GM19455 (cell line): Measurements from ENCODE around the gene ATG9A.

Experiments used
- ATAC-seq: cut with Tn5 transposase; IDR thresholded peaks from one replicate; pipeline ENCODE4 v1.9.1; 2021; ENCODE audit not compliant: unreplicated experiment

Gene ATG9A

DNA sequence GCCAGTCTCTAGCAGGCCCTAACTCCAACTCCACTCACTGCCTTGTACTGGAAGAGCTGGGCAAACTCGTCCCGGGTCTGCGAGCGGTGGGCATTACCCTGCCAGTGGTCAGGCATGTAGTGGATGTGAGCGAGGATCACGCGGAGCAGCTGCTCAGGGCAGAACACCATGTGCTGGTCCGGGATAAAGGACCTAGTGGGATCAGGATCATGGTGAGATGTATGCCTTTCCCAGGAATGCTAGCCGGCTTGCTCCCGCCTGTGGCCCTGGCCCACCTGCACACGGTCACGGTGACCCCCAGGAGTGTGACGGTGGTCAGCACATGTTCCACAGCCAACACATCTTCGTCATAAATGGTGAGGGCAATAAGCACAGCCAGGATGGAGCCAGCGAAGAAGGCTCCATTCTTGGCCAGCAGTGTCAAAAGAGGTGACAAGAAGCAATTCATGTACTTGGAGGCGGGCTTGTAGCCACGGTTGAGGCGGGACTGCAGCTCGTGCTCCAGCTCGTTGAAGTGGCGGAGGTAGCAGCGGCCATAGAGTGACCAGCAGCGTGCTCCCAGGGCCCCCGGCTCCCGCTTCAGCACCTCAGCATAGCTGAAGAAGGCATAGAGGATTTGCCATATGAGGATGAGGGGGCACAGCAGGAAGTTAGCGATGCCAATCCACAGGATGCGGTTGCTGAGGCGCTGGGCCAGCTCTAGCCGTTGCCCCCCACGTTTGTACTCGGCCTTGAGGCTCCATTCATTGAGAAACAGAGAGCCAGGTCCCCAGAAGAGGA lies 5.4 kb downstream of the ATG9A start:
- ATAC-seq = no peak

GRCh38 chr2:219221957-219222518 lies 7.4 kb downstream of the ATG9A start:
- ATAC-seq = no peak

GRCh38 chr2:219220652-219221402 lies 8.6 kb downstream of the ATG9A start:
- no peak for ATAC-seq

- no peak for ATAC-seq
Measured at GRCh38 chr2:219219784-219220532, 9.5 kb downstream of the ATG9A start.

DNA sequence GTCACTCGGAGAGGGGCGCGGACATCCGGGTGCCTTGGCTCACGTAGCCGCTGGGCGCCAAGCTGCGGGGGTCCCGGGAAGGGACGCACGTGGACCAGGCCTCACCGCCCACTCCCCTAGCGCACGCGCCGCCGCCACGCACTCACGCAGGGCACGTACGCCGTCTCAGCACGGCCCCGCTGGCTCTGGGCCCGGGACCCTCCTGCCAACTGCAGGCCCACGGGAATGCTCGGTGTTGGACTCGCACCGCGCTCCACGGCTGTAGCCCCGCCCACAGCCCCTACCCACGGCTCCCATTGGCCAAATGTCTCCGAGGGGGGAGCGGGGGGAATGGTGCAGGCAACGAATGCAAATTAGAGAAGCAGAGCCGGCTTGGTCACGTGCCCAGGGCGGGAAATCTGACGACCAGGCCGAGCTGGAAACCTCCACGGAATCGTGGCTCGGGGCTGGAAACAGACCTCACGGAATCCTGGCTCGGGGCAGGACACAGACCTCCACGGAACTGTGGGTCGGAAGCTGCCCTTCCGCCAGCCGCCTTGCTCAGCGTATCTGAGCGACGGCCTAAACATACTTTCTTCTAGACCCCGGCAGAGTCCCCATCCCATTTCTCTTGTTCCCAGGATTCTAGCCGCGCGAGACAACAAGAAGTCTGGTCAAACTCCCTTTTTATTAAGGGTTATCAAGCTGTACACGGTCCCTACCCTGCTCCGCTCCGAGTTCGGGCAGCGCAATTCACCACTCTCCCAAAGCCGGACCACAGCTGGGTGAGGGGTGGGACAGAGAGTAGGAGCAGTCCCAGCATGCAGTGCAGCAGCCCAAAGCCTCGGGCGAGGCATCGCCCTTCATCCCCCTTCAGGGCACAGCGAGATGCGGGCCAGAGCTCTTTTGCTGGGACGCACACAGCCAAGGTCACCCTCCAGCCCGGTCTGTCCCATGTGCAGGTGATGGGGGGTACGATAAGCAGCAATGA lies 10.4 kb downstream of the ATG9A start, which contains the start of gene ABCB6:
Gene ABCB6, minus strand, starts transcription at position 227 of the 970 bp plus-strand sequence. CDS start 285 bp downstream, outside the sequence.
- peak; percentile 72 for ATAC-seq

DNA sequence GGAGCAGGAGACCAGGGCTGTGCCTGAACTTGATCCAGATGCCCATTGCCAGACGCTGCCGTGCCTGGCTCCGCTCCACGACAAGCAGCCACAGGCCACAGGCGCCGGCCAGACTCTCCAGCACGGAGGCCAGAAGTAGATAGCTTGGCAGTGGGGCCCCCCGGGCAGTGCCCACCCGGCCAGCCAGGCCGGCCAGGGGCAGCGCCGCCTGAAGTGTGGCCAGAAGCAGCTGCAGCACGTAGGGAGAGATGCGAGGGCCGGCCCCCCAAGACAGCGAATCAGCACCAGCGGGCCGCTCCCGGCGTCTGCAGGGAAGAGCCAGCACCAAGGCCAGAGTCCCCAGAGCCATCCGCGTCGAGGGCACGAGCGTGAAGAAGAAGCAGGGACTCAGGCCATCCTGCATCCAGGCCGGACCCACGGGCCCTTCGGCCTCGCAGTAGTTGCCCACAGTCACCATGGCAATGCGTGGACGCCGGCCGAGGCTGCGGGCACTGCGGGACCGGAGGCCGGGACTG lies 11.2 kb downstream of the ATG9A start:
- peak; percentile 39 for ATAC-seq

GRCh38 chr2:219216535-219216915 lies 12.9 kb downstream of the ATG9A start:
- no peak for ATAC-seq

GRCh38 chr2:219215871-219216534 lies 13.4 kb downstream of the ATG9A start:
- ATAC-seq = no peak

- no peak for ATAC-seq
Measured at GRCh38 chr2:219214786-219215185, 14.7 kb downstream of the ATG9A start.

DNA sequence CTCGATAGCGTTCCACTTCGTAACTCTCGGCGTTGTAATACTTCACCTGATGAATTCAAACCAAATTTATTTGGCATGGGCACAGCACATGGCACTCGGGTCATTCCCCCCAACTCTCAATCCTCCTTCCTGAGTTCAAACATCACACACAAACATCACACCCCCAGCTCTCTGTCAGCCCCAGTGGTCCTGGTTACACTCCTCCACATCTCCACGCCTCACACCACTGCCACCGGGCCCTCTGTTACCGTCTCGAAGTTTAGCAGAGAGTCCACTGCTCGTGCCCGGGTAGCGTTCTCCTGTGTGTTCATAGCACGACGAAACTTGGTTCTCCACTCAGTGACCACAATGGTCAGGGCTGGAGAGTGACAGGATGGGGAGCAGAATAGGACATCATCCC lies 15.3 kb downstream of the ATG9A start:
- no peak for ATAC-seq

DNA sequence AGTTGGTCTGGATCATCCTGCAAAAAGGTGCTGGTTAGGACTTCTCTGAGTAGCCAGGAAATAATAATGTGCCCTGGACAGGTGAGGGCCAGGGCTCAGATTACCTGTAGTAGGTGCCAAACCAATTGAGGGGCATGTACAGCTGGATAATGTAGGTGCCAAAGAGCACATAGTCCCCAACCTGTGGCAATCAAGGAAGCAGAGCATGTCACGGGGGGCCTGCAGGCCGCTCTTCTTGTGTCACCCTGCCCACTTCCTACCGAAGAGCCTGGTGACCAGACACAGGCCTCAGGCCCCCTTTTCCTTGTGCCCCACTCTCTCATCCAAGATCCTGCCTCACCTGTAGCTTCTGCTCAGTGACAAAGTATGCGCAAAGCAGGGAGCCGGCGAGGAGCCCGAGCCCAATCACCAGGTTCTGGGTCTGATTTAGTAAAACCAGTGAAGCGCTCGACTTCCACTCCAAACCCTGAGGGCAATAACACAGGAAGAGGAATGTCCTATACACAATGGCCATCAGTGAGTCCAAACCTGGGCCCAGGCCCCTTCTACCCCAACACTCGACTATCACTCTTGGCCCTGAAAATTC lies 15.9 kb downstream of the ATG9A start:
- ATAC-seq = no peak

DNA sequence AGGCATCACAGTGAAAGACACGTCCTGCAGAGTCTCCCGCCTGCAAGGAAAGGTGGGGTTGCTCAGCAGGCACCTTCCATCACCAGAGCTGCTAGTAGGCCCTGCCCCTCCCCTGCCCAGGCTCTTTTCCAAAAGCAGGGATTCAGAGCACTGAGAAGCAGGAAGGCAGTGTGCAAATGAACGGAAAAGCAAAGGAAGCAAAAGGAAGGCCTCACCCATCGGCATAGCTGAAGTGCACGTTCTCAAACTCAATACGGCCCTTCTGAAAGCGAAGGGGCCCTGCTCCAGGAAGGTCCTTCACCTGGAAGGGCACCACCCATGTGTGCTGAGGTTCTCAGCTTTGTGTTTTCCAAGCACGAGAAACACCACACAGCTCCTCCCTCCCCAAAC lies 16.4 kb downstream of the ATG9A start:
- no peak for ATAC-seq

DNA sequence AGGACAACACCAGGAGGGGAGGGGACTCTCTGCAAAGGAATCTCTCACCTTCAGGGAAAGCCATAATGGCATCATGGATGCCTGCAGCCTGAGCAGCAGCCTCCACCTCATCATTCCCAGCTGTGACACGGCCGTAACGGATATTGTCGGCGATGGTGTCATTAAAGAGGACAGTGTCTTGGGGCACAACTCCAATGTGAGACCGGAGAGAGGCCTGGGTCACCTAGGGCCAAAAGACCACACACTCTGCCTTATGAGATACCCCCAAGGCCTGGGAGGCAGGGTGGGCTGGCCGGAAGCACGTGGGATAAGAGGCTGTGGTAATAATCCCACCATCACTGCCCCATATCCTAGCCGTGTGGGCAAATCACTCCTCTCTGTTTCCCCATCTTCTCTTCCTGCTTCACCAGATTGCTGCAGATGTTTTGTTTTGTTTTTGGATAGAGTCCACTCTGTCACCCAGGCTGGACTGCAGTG lies 18.5 kb downstream of the ATG9A start:
- no peak for ATAC-seq

DNA sequence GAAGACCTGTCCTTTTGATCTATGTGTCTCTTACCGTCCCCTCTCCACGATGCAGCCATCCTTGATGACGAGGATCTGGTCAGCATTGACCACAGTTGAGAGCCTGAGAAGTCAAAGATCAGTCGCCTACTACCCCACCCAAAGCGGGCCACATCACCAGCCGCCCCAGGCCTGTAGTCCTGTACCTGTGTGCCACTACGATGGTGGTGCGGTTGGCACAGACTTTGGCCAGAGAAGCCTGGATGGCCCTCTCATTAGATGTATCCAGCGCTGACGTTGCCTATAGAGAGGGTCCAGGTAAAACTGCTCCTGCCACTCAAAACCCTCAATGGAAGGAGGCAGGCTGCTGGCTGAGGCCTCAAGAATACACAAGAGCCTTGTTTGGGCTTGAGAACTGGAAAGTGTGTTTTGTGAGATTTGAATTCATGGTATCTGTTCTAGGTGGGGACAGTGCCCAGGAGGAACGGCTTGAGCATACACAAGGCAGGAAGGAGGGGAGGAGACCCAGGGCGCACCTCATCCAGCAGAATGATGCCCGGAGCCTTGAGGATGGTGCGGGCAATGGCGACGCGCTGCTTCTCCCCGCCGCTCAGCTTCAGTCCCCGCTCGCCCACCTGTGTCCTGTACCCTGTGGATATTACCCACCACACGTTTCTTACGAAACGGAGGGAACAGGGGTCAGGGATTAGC lies 19.1 kb downstream of the ATG9A start:
- ATAC-seq = no peak

GRCh38 chr2:219209236-219210195 lies 19.9 kb downstream of the ATG9A start:
- no peak for ATAC-seq

DNA sequence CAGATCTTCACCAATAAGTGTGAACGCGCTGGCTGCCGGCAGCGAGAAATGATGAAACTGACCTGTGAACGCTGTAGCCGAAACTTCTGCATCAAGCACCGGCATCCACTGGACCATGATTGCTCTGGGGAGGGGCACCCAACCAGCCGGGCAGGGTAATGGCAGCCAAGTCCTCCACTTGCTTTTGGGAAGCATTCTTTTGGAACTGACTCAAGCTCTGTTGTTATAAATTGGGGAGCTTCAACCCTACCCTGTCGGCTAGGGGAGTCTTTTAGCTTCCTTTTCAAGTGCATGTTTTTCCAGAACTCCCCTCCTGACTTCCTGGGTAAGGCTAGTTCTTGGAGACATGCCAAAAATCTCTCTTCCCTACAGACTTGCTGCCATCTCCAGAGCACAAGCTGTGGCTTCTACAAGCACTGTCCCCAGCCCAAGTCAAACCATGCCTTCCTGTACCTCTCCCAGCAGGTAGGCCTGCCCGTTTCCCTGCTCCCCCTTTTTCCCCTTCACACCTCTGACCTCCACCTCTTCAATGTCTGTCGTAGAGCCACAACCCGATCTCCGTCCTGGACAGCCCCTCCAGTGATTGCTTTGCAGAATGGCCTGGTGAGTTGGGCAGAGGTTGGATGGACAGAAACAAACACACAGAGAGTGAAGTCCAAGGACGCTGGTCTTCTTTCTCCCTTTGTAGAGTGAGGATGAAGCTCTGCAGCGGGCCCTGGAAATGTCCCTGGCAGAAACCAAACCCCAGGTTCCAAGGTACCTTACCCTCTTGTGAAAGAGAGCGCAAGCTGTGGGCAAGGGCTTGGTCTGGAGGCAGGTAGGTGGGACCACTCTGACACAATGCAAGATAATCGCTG lies 21.3 kb downstream of the ATG9A start:
- no peak for ATAC-seq
